AG04450 (cell line): Measurements from ENCODE around the gene DGUOK. TPM values are rescaled to one million over a fixed set of nuclear protein-coding genes. Genes with fewer than 3 reads are reported as not detected.

Experiments
- CTCF ChIA-PET: fragments of 300-600, 350-600 bp; formaldehyde crosslinking; extraction: SDS; loops from one replicate; lab custom pipeline; 2022; ENCODE audit warnings: antibody characterized with exemption, inconsistent platforms; lab: Charles Lee
- POLR2A ChIA-PET: fragments of 350-600 bp; formaldehyde crosslinking; extraction: SDS; loops from one replicate; lab custom pipeline; 2021; ENCODE audit warnings: antibody characterized with exemption, inconsistent platforms; lab: Yijun Ruan, JAX
- DNase-seq: peaks from one replicate; pipeline ENCODE4 v3.0.0-alpha.2; 2011; ENCODE audit warnings: low read depth, low spot score
- H3K27ac ChIP-seq: one replicate; pipeline ENCODE4 v1.5.1; 2012; ENCODE audit warnings: low read depth, low read length, control low read depth
- H3K27me3 ChIP-seq: one replicate; pipeline ENCODE4 v1.6.0; 2012; ENCODE audit warnings: low read length; ENCODE audit not compliant: control insufficient read depth, insufficient read depth
- H3K4me3 ChIP-seq: 2 replicates; pipeline ENCODE4 v1.5.1; 2011; ENCODE audit warnings: mild to moderate bottlenecking, low read depth, low read length, control low read depth
- H3K9me3 ChIP-seq: 2 replicates; pipeline ENCODE4 v1.5.1; 2012; ENCODE audit warnings: low read length; ENCODE audit not compliant: control insufficient read depth, insufficient read depth
- polyA plus RNA-seq: library from polyadenylated mRNA; depleted of rRNA; stranded (reverse); fragments of >200 nt; gene quantifications from 2 replicates; pipeline ENCODE4 v1.2.3, GENCODE V29; 2011
- TF ChIP-seq, protein P1 (sequence below): IDR thresholded peaks from 2 replicates; pipeline ENCODE4 v1.5.1; 2011; ENCODE audit warnings: low read depth, low read length, control low read depth, inconsistent platforms

The DGUOK gene
- polyA plus RNA-seq, 1 experiment, result 101 TPM

DNA sequence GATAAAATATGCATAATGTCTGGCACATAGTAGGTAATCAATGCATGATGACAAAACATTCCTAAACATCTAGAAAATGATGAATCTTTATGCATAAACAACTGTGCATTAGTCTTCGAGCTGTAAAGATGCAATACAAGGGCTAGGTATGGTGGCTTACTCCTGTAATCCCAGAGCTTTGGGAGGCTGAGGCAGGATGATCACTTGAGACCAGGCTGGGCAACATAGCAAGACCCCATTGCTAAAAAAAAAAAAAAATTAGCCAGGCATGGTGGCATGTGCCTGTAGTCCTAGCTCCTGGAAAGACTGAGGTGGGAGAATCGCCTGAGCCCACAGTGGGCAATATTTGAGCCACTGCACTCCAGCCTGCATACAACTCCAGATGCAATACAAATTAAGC lies 63.3 kb downstream of the DGUOK start:
- Histone ChIP-seq H3K27me3 (no peaks in the 10 kb centered on the region), H3K4me3 (no peak overlapping the region), H3K27ac (no peak overlapping the region), H3K9me3 (no peaks in the 10 kb centered on the region; the same call in 1 of the 2 replicates)
- DNase-seq, result no peak
- TF ChIP-seq, protein P1, sequence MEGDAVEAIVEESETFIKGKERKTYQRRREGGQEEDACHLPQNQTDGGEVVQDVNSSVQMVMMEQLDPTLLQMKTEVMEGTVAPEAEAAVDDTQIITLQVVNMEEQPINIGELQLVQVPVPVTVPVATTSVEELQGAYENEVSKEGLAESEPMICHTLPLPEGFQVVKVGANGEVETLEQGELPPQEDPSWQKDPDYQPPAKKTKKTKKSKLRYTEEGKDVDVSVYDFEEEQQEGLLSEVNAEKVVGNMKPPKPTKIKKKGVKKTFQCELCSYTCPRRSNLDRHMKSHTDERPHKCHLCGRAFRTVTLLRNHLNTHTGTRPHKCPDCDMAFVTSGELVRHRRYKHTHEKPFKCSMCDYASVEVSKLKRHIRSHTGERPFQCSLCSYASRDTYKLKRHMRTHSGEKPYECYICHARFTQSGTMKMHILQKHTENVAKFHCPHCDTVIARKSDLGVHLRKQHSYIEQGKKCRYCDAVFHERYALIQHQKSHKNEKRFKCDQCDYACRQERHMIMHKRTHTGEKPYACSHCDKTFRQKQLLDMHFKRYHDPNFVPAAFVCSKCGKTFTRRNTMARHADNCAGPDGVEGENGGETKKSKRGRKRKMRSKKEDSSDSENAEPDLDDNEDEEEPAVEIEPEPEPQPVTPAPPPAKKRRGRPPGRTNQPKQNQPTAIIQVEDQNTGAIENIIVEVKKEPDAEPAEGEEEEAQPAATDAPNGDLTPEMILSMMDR, result no peak
- ChIA-PET POLR2A (no interaction called here), CTCF (no interaction called here)

DNA sequence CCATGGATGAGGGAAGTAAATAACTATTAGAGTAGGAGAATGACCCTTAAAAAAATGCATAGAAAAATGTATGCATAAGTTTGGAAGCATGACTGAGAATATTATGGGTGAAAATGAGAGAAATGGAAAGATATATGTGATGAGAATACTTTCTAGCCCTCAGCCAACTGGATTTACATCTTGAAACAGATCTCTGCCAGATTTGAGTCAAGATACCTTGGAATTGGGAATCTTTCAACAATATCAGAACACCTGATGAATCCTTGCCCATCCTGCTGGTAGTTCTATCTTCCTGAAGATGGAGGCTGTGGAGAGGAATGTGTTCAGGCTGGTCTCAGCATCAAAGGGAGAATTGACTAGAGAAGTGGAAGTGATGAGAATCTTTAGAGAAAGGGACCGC lies 63.9 kb downstream of the DGUOK start:
- CTCF ChIA-PET, result no interaction called here

DNA sequence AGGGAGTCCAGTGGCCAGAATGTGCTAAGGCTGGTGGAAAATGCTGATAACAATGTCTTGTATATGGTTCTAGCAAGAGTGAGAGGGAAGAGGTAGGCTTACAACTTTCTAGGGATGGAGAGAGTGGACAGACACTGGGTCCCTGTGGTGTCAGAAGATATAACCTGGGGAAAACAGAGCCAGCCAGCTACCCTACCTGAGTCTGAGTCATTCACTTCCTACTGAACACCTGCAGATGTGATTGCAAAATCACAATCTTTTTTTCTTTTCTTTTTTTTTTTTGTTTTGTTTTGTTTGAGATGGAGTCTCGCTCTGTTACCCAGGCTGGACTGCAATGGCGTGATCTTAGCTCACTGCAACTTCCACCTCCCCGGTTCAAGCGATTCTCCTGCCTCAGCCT lies 65.4 kb downstream of the DGUOK start:
- CTCF ChIA-PET, result no interaction called here
- Histone ChIP-seq H3K27ac (no peak overlapping the region), H3K4me3 (no peak overlapping the region), H3K9me3 (no peaks in the 10 kb centered on the region), H3K27me3 (no peaks in the 10 kb centered on the region)
- POLR2A ChIA-PET, result no interaction called here
- TF ChIP-seq, protein P1, result no peak
- no peak for DNase-seq

More for the DNA sequence above, 63.9 kb downstream of the DGUOK start:
- TF ChIP-seq, protein P1, result no peak
- Histone ChIP-seq H3K9me3 (no peaks in the 10 kb centered on the region; the same call in 1 of the 2 replicates), H3K27me3 (no peaks in the 10 kb centered on the region), H3K27ac (no peak overlapping the region), H3K4me3 (no peak overlapping the region)
- POLR2A ChIA-PET, result no interaction called here
- no peak for DNase-seq

DNA sequence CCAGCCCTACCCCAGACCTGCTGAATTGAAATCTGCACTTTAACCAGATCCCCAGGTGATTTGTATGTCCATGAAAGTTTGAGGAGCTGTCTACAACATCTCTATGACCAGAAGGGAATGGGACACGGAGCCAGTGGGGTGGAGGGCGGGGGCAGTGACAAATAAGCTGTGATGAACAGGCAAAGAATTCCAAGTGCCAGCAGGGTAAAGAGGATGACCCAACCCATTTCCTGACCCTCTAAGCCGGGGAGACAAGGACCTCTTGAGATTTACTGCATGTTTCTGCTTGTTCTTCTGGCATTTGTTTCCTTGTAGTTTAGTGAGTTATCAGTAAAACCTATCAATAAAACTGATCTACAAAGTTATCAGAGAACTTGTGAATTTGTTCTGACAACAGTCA lies 66.7 kb downstream of the DGUOK start:
- Histone ChIP-seq H3K27me3 (no peaks in the 10 kb centered on the region), H3K27ac (no peak overlapping the region), H3K4me3 (no peak overlapping the region), H3K9me3 (no peaks in the 10 kb centered on the region)
- CTCF ChIA-PET, result interaction anchor here (1.5 kb wide), 1 partner anchor 154 kb away, joined by 3 read pairs; the partner anchor contains the start of gene BOLA3
- DNase-seq, result no peak
- POLR2A ChIA-PET, result no interaction called here
- TF ChIP-seq, protein P1, result no peak

DNA sequence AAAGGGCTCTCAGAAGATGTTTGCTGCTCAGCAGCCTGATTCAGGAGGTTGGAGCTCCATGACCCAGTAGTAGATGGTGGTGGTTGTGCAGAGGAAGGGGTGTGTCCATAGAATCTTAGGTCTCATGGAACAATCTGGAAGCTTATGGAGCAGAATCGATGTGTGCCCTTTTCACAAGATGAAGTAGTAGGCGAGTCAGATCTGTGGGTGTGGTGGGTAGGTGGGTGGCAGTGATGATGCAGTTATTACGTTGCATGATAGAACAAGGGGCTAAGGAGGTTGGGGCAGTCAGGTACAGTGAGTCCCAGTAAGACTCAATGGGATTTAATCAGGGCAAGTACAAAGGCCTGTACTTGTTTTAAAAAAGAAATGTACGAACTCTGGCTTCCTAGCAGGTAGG lies 67.1 kb downstream of the DGUOK start:
- TF ChIP-seq, protein P1, result no peak
- H3K27ac ChIP-seq, result no peak overlapping the region
- ChIA-PET POLR2A (no interaction called here), CTCF (interaction anchor here (1.5 kb wide), 1 partner anchor 154 kb away, joined by 3 read pairs; the partner anchor contains the start of gene BOLA3)
- DNase-seq, result no peak
- H3K9me3 ChIP-seq, result no peaks in the 10 kb centered on the region
- H3K27me3 ChIP-seq, result no peaks in the 10 kb centered on the region
- H3K4me3 ChIP-seq, result no peak overlapping the region
